Measurements from ENCODE around the gene TMEM50B. TPM values are rescaled to one million over a fixed set of nuclear protein-coding genes. Genes with fewer than 3 reads are reported as not detected.

TMEM50B gene
- total and polyA plus RNA-seq, 11 donors = 23.5 to 47.4 (median 31.2) TPM

- no peaks in the 10 kb centered on the region for H3K27me3 ChIP-seq
- no peaks in the 10 kb centered on the region for H3K36me3 ChIP-seq
- 78 to 90% (median 83%) methylated on average over 3 of the region's 3 CpGs for WGBS, 4 donors
- intact Hi-C loops (cut with DNase I) = loop anchor here in 1 of 10 donors (5.0 kb wide), 1 partner anchor 49 kb away; the partner anchor contains the start of genes GART and SON
- H3K4me1 ChIP-seq = peaks cover 0 to 16% (median 6%) of the 10 kb centered on the region in 12 donors
- ATAC-seq (no peak), DNase-seq (no peak)
- H3K27ac ChIP-seq = peak overlapping the region in 1 of 12 donors; percentile 49
- TF ChIP-seq POLR2A (IDR thresholded peaks at IDR 0.05) = no peak
- TF ChIP-seq CTCF (IDR thresholded peaks at IDR 0.05) = no peak
- H3K4me3 ChIP-seq = no peak overlapping the region
- H3K9me3 ChIP-seq = no peaks in the 10 kb centered on the region
Measured at GRCh38 chr21:33493756-33494155, 14.0 kb upstream of the TMEM50B start.

GRCh38 chr21:33492571-33492970 lies 12.8 kb upstream of the TMEM50B start:
- intact Hi-C loops (cut with DNase I) = loop anchor here in 1 of 10 donors (5.0 kb wide), 1 partner anchor 50 kb away; the partner anchor contains the start of genes GART and SON
- H3K4me3 ChIP-seq = no peak overlapping the region
- peak overlapping the region in 2 of 12 donors; percentile 88 to 89 for H3K27ac ChIP-seq

GRCh38 chr21:33491373-33492102 lies 11.8 kb upstream of the TMEM50B start, which contains the start of gene DNAJC28:
DNAJC28 (minus strand) TSS chr21:33491716; CDS start chr21:33489393, 2,323 bp downstream.
- peak; percentile 98 to 99 (median 99) for ATAC-seq
- peak in 1 of 2 donors; percentile 68 for TF ChIP-seq POLR2A (IDR thresholded peaks at IDR 0.05)
- TF ChIP-seq CTCF (IDR thresholded peaks at IDR 0.05) = peak in 1 of 12 donors; percentile 7
- Histone ChIP-seq H3K36me3 (no peaks in the 10 kb centered on the region), H3K4me3 (peak within 1 kb of the TSS; percentile 48 to 91 (median 66)), H3K4me1 (peaks cover 0 to 16% (median 6%) of the 10 kb centered on the region in 12 donors), H3K27me3 (no peaks in the 10 kb centered on the region), H3K27ac (peak within 1 kb of the TSS; percentile 53 to 89 (median 81)), H3K9me3 (no peaks in the 10 kb centered on the region)
- intact Hi-C loops (cut with DNase I) = loop anchor here in 1 of 10 donors (5.0 kb wide), 1 partner anchor 51 kb away; the partner anchor contains the start of genes GART and SON
- 0 to 1% (median 0%) methylated on average over 29 to 52 of the region's 52 CpGs for WGBS, 4 donors
- peak; percentile 93 to 97 (median 95) for DNase-seq

More at GRCh38 chr21:33492571-33492970, 12.8 kb upstream of the TMEM50B start:
- H3K27me3 ChIP-seq = no peaks in the 10 kb centered on the region
- TF ChIP-seq POLR2A (IDR thresholded peaks at IDR 0.05) = no peak
- TF ChIP-seq CTCF (IDR thresholded peaks at IDR 0.05) = no peak
- peaks cover 0 to 16% (median 6%) of the 10 kb centered on the region in 12 donors for H3K4me1 ChIP-seq
- WGBS, 4 donors = 62 to 76% (median 73%) methylated on average over 2 of the region's 2 CpGs
- no peaks in the 10 kb centered on the region for H3K9me3 ChIP-seq
- no peaks in the 10 kb centered on the region for H3K36me3 ChIP-seq
- DNase-seq = no peak
- ATAC-seq = no peak

GRCh38 chr21:33490991-33491372 lies 11.2 kb upstream of the TMEM50B start:
- no peaks in the 10 kb centered on the region for H3K36me3 ChIP-seq
- H3K27ac ChIP-seq = peak overlapping the region; percentile 53 to 89 (median 81)
- H3K4me3 ChIP-seq = peak overlapping the region; percentile 48 to 91 (median 66)
- peaks cover 0 to 16% (median 6%) of the 10 kb centered on the region in 12 donors for H3K4me1 ChIP-seq
- WGBS, 4 donors = 12 to 15% (median 13%) methylated on average over 12 of the region's 12 CpGs
- intact Hi-C loops (cut with DNase I) = loop anchor here in 1 of 10 donors (5.0 kb wide), 1 partner anchor 51 kb away; the partner anchor contains the start of genes GART and SON
- ATAC-seq (peak in 2 of 4 donors; percentile 3 to 5), DNase-seq (no peak)
- TF ChIP-seq POLR2A (IDR thresholded peaks at IDR 0.05) (no peak), CTCF (IDR thresholded peaks at IDR 0.05) (no peak)
- no peaks in the 10 kb centered on the region for H3K27me3 ChIP-seq
- no peaks in the 10 kb centered on the region for H3K9me3 ChIP-seq
